Heart right ventricle (tissue), 16 donors: ENCODE measurements around the gene PNPLA6. TPM values are rescaled to one million over a fixed set of nuclear protein-coding genes. Genes with fewer than 3 reads are reported as not detected.

ENCODE experiments used
- ATAC-seq, 8 donors: fragments of 200-7000 bp; cut with Tn5 transposase; one replicate each; pipeline ENCODE4 v1.9.1; 2020; ENCODE audit warnings: mild to moderate bottlenecking in 8 of 8, moderate library complexity in 8 of 8, moderate number of reproducible peaks in 1 of 8
- DNase-seq, 2 donors: peaks; one replicate each; pipeline ENCODE4 v3.0.0-alpha.2; 2020
- H3K27ac ChIP-seq, 10 donors: fragments of 200-600 bp; sonication (generic) in 2 of 10; one replicate each; pipeline versions ENCODE4 v1.5.0 to v1.8.0; 2020 to 2022; ENCODE audit warnings: mild to moderate bottlenecking in 3 of 10
- H3K27me3 ChIP-seq, 7 donors: fragments of 200-600 bp; one replicate each; pipeline ENCODE4 v1.8.0; 2021 to 2022; ENCODE audit warnings: mild to moderate bottlenecking in 2 of 7
- H3K36me3 ChIP-seq, 9 donors: fragments of 200-600 bp; sonication (generic) in 1 of 9; one replicate each; pipeline versions ENCODE4 v1.5.0 to v1.8.0; 2020 to 2022; ENCODE audit warnings: mild to moderate bottlenecking in 2 of 9
- H3K4me1 ChIP-seq, 9 donors: fragments of 200-600 bp; sonication (generic) in 1 of 9; one replicate each; pipeline versions ENCODE4 v1.5.0 to v1.8.0; 2020 to 2022; ENCODE audit warnings: mild to moderate bottlenecking in 4 of 9
- H3K4me3 ChIP-seq, 10 donors: fragments of 200-600 bp; sonication (generic) in 2 of 10; one replicate each; pipeline versions ENCODE4 v1.5.0 to v1.8.0; 2020 to 2022; ENCODE audit warnings: mild to moderate bottlenecking in 7 of 10, moderate library complexity in 2 of 10
- H3K9me3 ChIP-seq, 11 donors: fragments of 200-600 bp in 10 of 11; sonication (generic) in 2 of 11; one replicate each; pipeline versions ENCODE4 v1.5.0 to v1.8.0; 2013 to 2022; ENCODE audit warnings: mild to moderate bottlenecking in 2 of 11, control low read depth in 1 of 11, moderate library complexity in 1 of 11
- CTCF ChIP-seq, 9 donors: fragments of 200-600 bp; sonication (generic) in 2 of 9; IDR thresholded peaks; one replicate each; pipeline versions ENCODE4 v1.5.0 to v1.8.0; 2021 to 2022; ENCODE audit warnings: antibody characterized with exemption in 9 of 9, mild to moderate bottlenecking in 5 of 9, moderate library complexity in 1 of 9
- WGBS, 2 donors: extraction: QIAGEN DNeasy Blood & Tissue Kit; methylation state at CpG; one replicate each; pipeline ENCODE4 v1.1.7; 2013; ENCODE audit warnings: inconsistent platforms in 1 of 2; 5-methylcytosine and 5-hydroxymethylcytosine counted together
- intact Hi-C, 10 donors: fragments of 100-400 bp; cut with DNase I; formaldehyde crosslinking; loops; one replicate each; pipeline versions ENCODE4 v1.11.1 to v1.14.2; 2022
- polyA plus RNA-seq, 2 donors: library from polyadenylated mRNA; stranded (reverse); fragments of 200-250 nt; gene quantifications; one replicate each; pipeline ENCODE4 v1.2.3, GENCODE V29; 2013
- total RNA-seq, 10 donors: library from RNA; stranded (reverse); fragmentation: NEBNext Ultra II Directional in 3 of 10; extraction: Animal tissue kit (Norgen Biotek cat#: 25700) in 3 of 10; gene quantifications; one replicate each; pipeline versions ENCODE4 v1.2.1 to v1.2.4, GENCODE V29; 2021 to 2023
- donor health status: Arrhythmogenic right ventricular cardiomyopathy.
- donor health status: ischemic (EF 13 %, LVEDD 7.1; RV severe dilation, severe dysfunction).
- donor health status: healthy with polysubstance abuse.
- donor health status: DM: no; HTN: yes; CAD: no.
- donor health status: DM: no; HTN: no; CAD: no.
- donor health status: ischemic (EF 25% LVEDD 6.9; RV normal size, moderate dysfunction).
- donor health status: ischemic (EF 25% LVEDD 5.7; RV mildly dilated, moderate dysfunction).
- donor health status: healthy.
- donor health status: DM: yes; HTN: yes; CAD: no.
- donor health status: Ischemic cardiomyopathy.
- donor health status: ischemic (EF 35%, LVEDD 5.7; RV mildly dilated, moderate dysfunction).
- donor health status: nonischemic (EF 11% LVEDD 7.7; RV severe dilation, severe dysfunction).
- donor health status: DM: yes; HTN: yes; CAD: no.
- donor health status: PGD.
- donor health status: ischemic (EF 29% LVEDD 5.4; RV normal size, mild dysfunction).
- donor health status: nonischemic (EF 23%, LVEDD 6.1; RV moderate dilation, normal function).

PNPLA6 gene
- total and polyA plus RNA-seq, 12 donors = 33.9 to 73.8 (median 41.6) TPM

- Histone ChIP-seq H3K9me3 (no peaks in the 10 kb centered on the region), H3K36me3 (no peaks in the 10 kb centered on the region), H3K27me3 (peaks cover 0 to 36% (median 20%) of the 10 kb centered on the region in 7 donors), H3K4me3 (no peak overlapping the region), H3K4me1 (no peaks in the 10 kb centered on the region), H3K27ac (no peak overlapping the region)
- intact Hi-C loops = no loop called here
- 86 to 88% methylated on average over 25 of the region's 25 CpGs for WGBS, 2 donors
- ATAC-seq (no peak), DNase-seq (no peak)
- no peak for TF ChIP-seq CTCF (IDR thresholded peaks at IDR 0.05)
Observed at GRCh38 chr19:7607874-7608560, 72.5 kb downstream of the PNPLA6 start.

GRCh38 chr19:7610491-7611240 is 75.1 kb downstream of the PNPLA6 start:
- ATAC-seq (no peak), DNase-seq (no peak)
- WGBS, 2 donors = 77 to 82% methylated on average over 31 of the region's 31 CpGs
- intact Hi-C loops = no loop called here
- TF ChIP-seq CTCF (IDR thresholded peaks at IDR 0.05) = no peak
- no peaks in the 10 kb centered on the region for H3K9me3 ChIP-seq
- H3K36me3 ChIP-seq = no peaks in the 10 kb centered on the region
- H3K4me3 ChIP-seq = no peak overlapping the region
- peaks cover 0 to 14% (median 1%) of the 10 kb centered on the region in 7 donors for H3K27me3 ChIP-seq
- H3K4me1 ChIP-seq = no peaks in the 10 kb centered on the region
- no peak overlapping the region for H3K27ac ChIP-seq

Other genes starting within 250 kb of the PNPLA6 start
- 100 to 1,000 TPM in 6 of 10 donors, 10 to 100 TPM in 4; 68.9 to 157 (median 103) TPM for gene INSR, start 241.3 kb upstream of the PNPLA6 start, total RNA-seq
- 10 to 100 TPM; 20.2 to 36.6 TPM for gene INSR, start 241.3 kb upstream of the PNPLA6 start, polyA plus RNA-seq
- 10 to 100 TPM in 2 of 10 donors, 1 to 10 TPM in 8; 4.8 to 13.3 (median 8.7) TPM for gene ARHGEF18, start 186.8 kb upstream of the PNPLA6 start, total RNA-seq
- gene ARHGEF18, start 186.8 kb upstream of the PNPLA6 start, polyA plus RNA-seq = 1 to 10 TPM; 5.7 to 6.1 TPM
- 1 to 10 TPM in 9 of 10 donors, under 1 TPM in 1; 0.95 to 2.4 (median 1.9) TPM for gene PEX11G, start 46.7 kb upstream of the PNPLA6 start, total RNA-seq
- 1 to 10 TPM; 1.2 to 3.9 TPM for gene PEX11G, start 46.7 kb upstream of the PNPLA6 start, polyA plus RNA-seq
- gene ZNF358, start 19.6 kb upstream of the PNPLA6 start, total RNA-seq = 100 to 1,000 TPM in 1 of 10 donors, 10 to 100 TPM in 9; 67.7 to 104 (median 76.5) TPM
- gene ZNF358, start 19.6 kb upstream of the PNPLA6 start, polyA plus RNA-seq = 100 to 1,000 TPM in 1 of 2 donors, 10 to 100 TPM in 1; 61.4 to 167 TPM
- 10 to 100 TPM; 10.4 to 29.1 (median 13.4) TPM for gene MCOLN1, start 13.1 kb upstream of the PNPLA6 start, total RNA-seq
- gene MCOLN1, start 13.1 kb upstream of the PNPLA6 start, polyA plus RNA-seq = 10 to 100 TPM; 20.8 to 34.9 TPM
- gene CAMSAP3, start 60.1 kb downstream of the PNPLA6 start, total RNA-seq = 1 to 10 TPM in 1 of 10 donors, under 1 TPM in 9; 0.13 to 2.0 (median 0.30) TPM
- under 1 TPM; 0.03 to 0.37 TPM for gene CAMSAP3, start 60.1 kb downstream of the PNPLA6 start, polyA plus RNA-seq
- gene XAB2, start 93.8 kb downstream of the PNPLA6 start, total RNA-seq = 10 to 100 TPM; 18.6 to 25.1 (median 22.4) TPM
- 10 to 100 TPM; 28.0 to 31.9 TPM for gene XAB2, start 93.8 kb downstream of the PNPLA6 start, polyA plus RNA-seq
- 100 to 1,000 TPM; 119 to 230 (median 150) TPM for gene PET100, start 94.1 kb downstream of the PNPLA6 start, total RNA-seq
- gene PET100, start 94.1 kb downstream of the PNPLA6 start, polyA plus RNA-seq = 1,000 to 10,000 TPM in 1 of 2 donors, 10 to 100 TPM in 1; 99.1 to 1,041 TPM
- gene PCP2, start 98.0 kb downstream of the PNPLA6 start, total RNA-seq = 1 to 10 TPM in 5 of 10 donors, under 1 TPM in 3, not detected in 2; 0.35 to 3.8 (median 2.3) TPM
- 1 to 10 TPM in 1 of 2 donors, under 1 TPM in 1; 0.67 to 1.0 TPM for gene PCP2, start 98.0 kb downstream of the PNPLA6 start, polyA plus RNA-seq
- 10 to 100 TPM in 2 of 10 donors, 1 to 10 TPM in 8; 1.6 to 19.6 (median 2.5) TPM for gene STXBP2, start 101.4 kb downstream of the PNPLA6 start, total RNA-seq
- 1 to 10 TPM; 6.0 to 6.7 TPM for gene STXBP2, start 101.4 kb downstream of the PNPLA6 start, polyA plus RNA-seq
- gene RETN, start 133.3 kb downstream of the PNPLA6 start, total RNA-seq = under 1 TPM in 2 of 10 donors, not detected in 8; 0.51 to 0.76 TPM
- 10 to 100 TPM in 1 of 2 donors, 1 to 10 TPM in 1; 8.5 to 12.6 TPM for gene RETN, start 133.3 kb downstream of the PNPLA6 start, polyA plus RNA-seq
- gene MCEMP1, start 141.4 kb downstream of the PNPLA6 start, total RNA-seq = 1 to 10 TPM in 1 of 10 donors, under 1 TPM in 5, not detected in 4; 0.17 to 1.2 (median 0.25) TPM
- under 1 TPM in 1 of 2 donors, not detected in 1; 0.71 TPM for gene MCEMP1, start 141.4 kb downstream of the PNPLA6 start, polyA plus RNA-seq
- 100 to 1,000 TPM in 3 of 10 donors, 10 to 100 TPM in 7; 75.3 to 132 (median 86.0) TPM for gene TRAPPC5, start 145.1 kb downstream of the PNPLA6 start, total RNA-seq
- 100 to 1,000 TPM; 149 to 388 TPM for gene TRAPPC5, start 145.1 kb downstream of the PNPLA6 start, polyA plus RNA-seq
- gene FCER2, start 166.4 kb downstream of the PNPLA6 start, total RNA-seq = 1 to 10 TPM in 1 of 10 donors, under 1 TPM in 4, not detected in 5; 0.21 to 1.0 (median 0.44) TPM
- under 1 TPM; 0.13 to 0.44 TPM for gene FCER2, start 166.4 kb downstream of the PNPLA6 start, polyA plus RNA-seq
- 1 to 10 TPM in 3 of 10 donors, under 1 TPM in 4, not detected in 3; 0.25 to 4.2 (median 0.91) TPM for gene CLEC4G, start 196.4 kb downstream of the PNPLA6 start, total RNA-seq
- under 1 TPM; 0.20 to 0.73 TPM for gene CLEC4G, start 196.4 kb downstream of the PNPLA6 start, polyA plus RNA-seq
- gene CD209, start 211.8 kb downstream of the PNPLA6 start, total RNA-seq = 10 to 100 TPM in 2 of 10 donors, 1 to 10 TPM in 8; 1.6 to 29.6 (median 4.6) TPM
- gene CD209, start 211.8 kb downstream of the PNPLA6 start, polyA plus RNA-seq = under 1 TPM; 0.54 to 0.95 TPM
- gene CLEC4M, start 227.5 kb downstream of the PNPLA6 start, total RNA-seq = not detected
- not detected for gene CLEC4M, start 227.5 kb downstream of the PNPLA6 start, polyA plus RNA-seq